Psoas muscle (tissue), 8 donors: Measurements from ENCODE around the gene SLC35B2. TPM values are rescaled to one million over a fixed set of nuclear protein-coding genes. Genes with fewer than 3 reads are reported as not detected.

Source experiments
- ATAC-seq, 4 donors: fragments of 200-7000 bp; cut with Tn5 transposase; one replicate each; pipeline ENCODE4 v1.9.1; 2020; ENCODE audit warnings: moderate library complexity in 3 of 4, mild to moderate bottlenecking in 2 of 4
- DNase-seq, 2 donors: peaks; one replicate each; pipeline ENCODE4 v3.0.0-alpha.2; 2020
- H3K27ac ChIP-seq: fragments of 200-600 bp; one replicate; pipeline ENCODE4 v1.8.0; 2022
- H3K27me3 ChIP-seq, 3 donors: fragments of 200-600 bp in 1 of 3; one replicate each; pipeline versions ENCODE4 v1.6.1 to v1.8.0; 2013 to 2022; ENCODE audit warnings: low read length in 2 of 3, mild to moderate bottlenecking in 2 of 3, moderate library complexity in 1 of 3; ENCODE audit not compliant: insufficient read depth in 3 of 3
- H3K36me3 ChIP-seq, 2 donors: fragments of 200-600 bp in 1 of 2; one replicate each; pipeline versions ENCODE4 v1.6.1 to v1.8.0; 2013 to 2022; ENCODE audit warnings: low read depth in 1 of 2, mild to moderate bottlenecking in 1 of 2, moderate library complexity in 1 of 2; ENCODE audit not compliant: insufficient read depth in 1 of 2
- H3K4me1 ChIP-seq: fragments of 200-600 bp; one replicate; pipeline ENCODE4 v1.8.0; 2022
- H3K4me3 ChIP-seq: fragments of 200-600 bp; one replicate; pipeline ENCODE4 v1.8.0; 2022; ENCODE audit warnings: mild to moderate bottlenecking
- H3K9me3 ChIP-seq: fragments of 200-600 bp; one replicate; pipeline ENCODE4 v1.8.0; 2022
- CTCF ChIP-seq: fragments of 200-600 bp; IDR thresholded peaks from one replicate; pipeline ENCODE4 v1.8.0; 2022; ENCODE audit warnings: antibody characterized with exemption
- WGBS, 3 donors: extraction: QIAGEN DNeasy Blood & Tissue Kit; methylation state at CpG; one replicate each; pipeline versions ENCODE4 v1.1.6 to v1.1.7; 2013; 5-methylcytosine and 5-hydroxymethylcytosine counted together
- intact Hi-C, 2 donors: fragments of 100-400 bp; cut with DNase I; formaldehyde crosslinking; loops; one replicate each; pipeline versions ENCODE4 v1.11.0 to v1.14.2; 2022
- polyA plus RNA-seq, 3 donors: library from polyadenylated mRNA; stranded (reverse); fragments of 200-250 nt; gene quantifications; one replicate each; pipeline ENCODE4 v1.2.3, GENCODE V29; 2013
- total RNA-seq, 4 donors: library from RNA; stranded (reverse); fragmentation: NEBNext Ultra II Directional in 2 of 4; extraction: Animal tissue kit (Norgen Biotek cat#: 25700) in 2 of 4; gene quantifications; one replicate each; pipeline versions ENCODE4 v1.2.1 to v1.2.4, GENCODE V29; 2021 to 2023
- donor health status: healthy with polysubstance abuse.
- donor health status: DM: no; HTN: no; CAD: no; lungs with moderate emphysema.
- donor health status: Bipolar disorder and iron deficiency.
- donor health status: healthy.
- donor health status: DM: yes; HTN: yes; CAD: no.
- donor health status: DM: no; HTN: no; CAD: no.
- donor health status: DM: no; HTN: no; CAD: no.
- donor health status: DM: yes; HTN: yes; CAD: no.

Gene SLC35B2
- total and polyA plus RNA-seq, 7 donors = 10.9 to 23.6 (median 20.8) TPM

- Histone ChIP-seq H3K27ac (peak overlapping the region; percentile 6), H3K4me3 (peak overlapping the region; percentile 82), H3K9me3 (no peaks in the 10 kb centered on the region), H3K36me3 (peaks cover 20 to 73% of the 10 kb centered on the region in 2 donors), H3K27me3 (no peaks in the 10 kb centered on the region), H3K4me1 (peaks cover 45% of the 10 kb centered on the region)
- WGBS, 3 donors = 62 to 67% (median 65%) methylated on average over 6 of the region's 6 CpGs
- no peak for TF ChIP-seq CTCF
- intact Hi-C loops = no loop called here
- ATAC-seq = no peak
- DNase-seq = no peak
Observed at GRCh38 chr6:44250067-44250717, 7.1 kb downstream of the SLC35B2 start.

- no peaks in the 10 kb centered on the region for H3K27me3 ChIP-seq
- ATAC-seq (no peak), DNase-seq (peak in 1 of 2 donors; percentile 20)
- H3K4me3 ChIP-seq = peak overlapping the region; percentile 82
- peaks cover 20 to 64% of the 10 kb centered on the region in 2 donors for H3K36me3 ChIP-seq
- peak overlapping the region; percentile 100 for H3K27ac ChIP-seq
- WGBS, 3 donors = 57 to 75% (median 63%) methylated on average over 9 of the region's 9 CpGs
- TF ChIP-seq CTCF = no peak
- H3K9me3 ChIP-seq = no peaks in the 10 kb centered on the region
- intact Hi-C loops = no loop called here
- H3K4me1 ChIP-seq = peaks cover 45% of the 10 kb centered on the region
Observed at GRCh38 chr6:44249082-44249748, 8.1 kb downstream of the SLC35B2 start.

- Histone ChIP-seq H3K9me3 (no peaks in the 10 kb centered on the region), H3K27ac (peak overlapping the region; percentile 100), H3K36me3 (peaks cover 20 to 57% of the 10 kb centered on the region in 2 donors), H3K4me3 (peak overlapping the region; percentile 82), H3K27me3 (no peaks in the 10 kb centered on the region), H3K4me1 (peaks cover 45% of the 10 kb centered on the region)
- TF ChIP-seq CTCF = no peak
- intact Hi-C loops = no loop called here
- ATAC-seq (no peak), DNase-seq (no peak)
- 14 to 21% (median 19%) methylated on average over 1 of the region's 1 CpG for WGBS, 3 donors
Observed at GRCh38 chr6:44248579-44248978, 8.7 kb downstream of the SLC35B2 start.

- intact Hi-C loops = loop anchor here in 1 of 2 donors (2.0 kb wide), 1 partner anchor 475 kb away; no protein-coding TSS in a partner anchor
- TF ChIP-seq CTCF = no peak
Observed at GRCh38 chr6:44247338-44248302, 9.7 kb downstream of the SLC35B2 start.

More at GRCh38 chr6:44247338-44248302, 9.7 kb downstream of the SLC35B2 start:
- peak overlapping the region; percentile 100 for H3K27ac ChIP-seq
- no peaks in the 10 kb centered on the region for H3K27me3 ChIP-seq
- H3K4me3 ChIP-seq = peak overlapping the region; percentile 82
- WGBS, 3 donors = 0% methylated on average over 45 to 52 of the region's 52 CpGs
- no peaks in the 10 kb centered on the region for H3K9me3 ChIP-seq
- DNase-seq = peak; percentile 81 to 91
- peaks cover 14 to 48% of the 10 kb centered on the region in 2 donors for H3K36me3 ChIP-seq
- peaks cover 37% of the 10 kb centered on the region for H3K4me1 ChIP-seq
- ATAC-seq = peak; percentile 53 to 69 (median 64)
